GM12878 (cell line): ENCODE measurements around the gene ADGRG7. TPM values are rescaled to one million over a fixed set of nuclear protein-coding genes. Genes with fewer than 3 reads are reported as not detected.

Experiments used
- ATAC-seq: fragments of 200-7000 bp; cut with Tn5 transposase; 3 replicates; pipeline ENCODE4 v1.9.1; 2020; ENCODE audit warnings: mild to moderate bottlenecking, moderate library complexity
- BruUV-seq: library from RNA; stranded (reverse); fragments of 400-500 nt; replicated peaks from 2 replicates; lab custom pipeline; 2021; lab: Mats Ljungman, UMichigan
- CTCF ChIA-PET: fragments of 300-600 bp; sonication (Branson Sonifier 250); formaldehyde crosslinking; extraction: SDS; loops from one replicate; lab custom pipeline; 2021; ENCODE audit warnings: inconsistent platforms; lab: Yijun Ruan, JAX
- POLR2A ChIA-PET: fragments of 350-600 bp; formaldehyde crosslinking; extraction: SDS; loops from one replicate; lab custom pipeline; 2021; ENCODE audit warnings: inconsistent platforms; lab: Charles Lee
- RAD21 ChIA-PET: fragments of 300-600 bp; sonication (Branson Sonifier 250); formaldehyde crosslinking; loops from one replicate; lab custom pipeline; 2023; ENCODE audit warnings: antibody characterized with exemption; ENCODE audit not compliant: unreplicated experiment; lab: Charles Lee
- SMC1A ChIA-PET: fragments of 300-600 bp; sonication (Branson Sonifier 250); formaldehyde crosslinking; loops from one replicate; lab custom pipeline; 2023; ENCODE audit not compliant: unreplicated experiment, uncharacterized antibody; lab: Charles Lee
- DNase-seq: peaks from one replicate; pipeline ENCODE4 v3.0.0-alpha.2; 2011; ENCODE audit warnings: low read depth, low spot score
- FAIRE-seq: peaks from 3 replicates; lab custom pipeline; 2011; peaks lifted over from hg19 to GRCh38; lab: Jason Lieb, UNC
- H2AFZ ChIP-seq: 2 replicates; pipeline ENCODE4 v1.6.0; 2011; ENCODE audit warnings: low read depth, low read length, control low read depth; ENCODE audit not compliant: control insufficient read depth
- H3K27ac ChIP-seq: 2 replicates; pipeline ENCODE4 v1.5.1; 2011; ENCODE audit warnings: control low read depth; ENCODE audit not compliant: control insufficient read depth, insufficient read depth
- H3K27me3 ChIP-seq, 2 experiments: replicated peaks in 1 of 2; 2 replicates each; pipeline versions ENCODE4 v1.6.0 to v1.6.1; 2011; ENCODE audit warnings: low read length in 1 of 2; ENCODE audit not compliant: control insufficient read depth in 2 of 2, insufficient read depth in 2 of 2
- H3K36me3 ChIP-seq, 2 experiments: 2 replicates each; pipeline ENCODE4 v1.5.1; 2011; ENCODE audit warnings: low read length in 1 of 2; ENCODE audit not compliant: control insufficient read depth in 2 of 2, insufficient read depth in 2 of 2
- H3K4me1 ChIP-seq: 2 replicates; pipeline ENCODE4 v1.6.1; 2011; ENCODE audit warnings: mild to moderate bottlenecking, low read length, moderate library complexity, mixed read lengths; ENCODE audit not compliant: control insufficient read depth, insufficient read depth
- H3K4me2 ChIP-seq: 2 replicates; pipeline ENCODE4 v1.6.0; 2011; ENCODE audit warnings: control low read depth; ENCODE audit not compliant: control insufficient read depth, insufficient read depth
- H3K4me3 ChIP-seq: fragments of 200-600 bp; sonication (generic); 2 replicates; pipeline ENCODE4 v1.5.1; 2016
- H3K79me2 ChIP-seq: 2 replicates; pipeline ENCODE4 v1.6.0; 2011; ENCODE audit warnings: low read length; ENCODE audit not compliant: control insufficient read depth, insufficient read depth
- H3K9ac ChIP-seq: 2 replicates; pipeline ENCODE4 v1.8.0; 2011; ENCODE audit warnings: low read length, control low read depth, mixed read lengths; ENCODE audit not compliant: control insufficient read depth, insufficient read depth
- H3K9me3 ChIP-seq: replicated peaks from 3 replicates; pipeline ENCODE4 v1.5.1; 2011; ENCODE audit warnings: mild to moderate bottlenecking, low read length; ENCODE audit not compliant: control insufficient read depth, insufficient read depth
- H4K20me1 ChIP-seq: 2 replicates; pipeline ENCODE4 v1.6.0; 2011; ENCODE audit not compliant: control insufficient read depth, insufficient read depth
- BCL11A ChIP-seq: IDR thresholded peaks from 2 replicates; pipeline ENCODE4 v1.6.1; 2011; ENCODE audit warnings: low read depth, low read length
- CEBPB ChIP-seq, 2 experiments: fragments of 150-350 bp in 1 of 2; IDR thresholded peaks; 2 replicates each; pipeline ENCODE4 v1.6.1; 2012 to 2014; ENCODE audit warnings: low read depth in 2 of 2, low read length in 2 of 2, borderline replicate concordance in 1 of 2, inconsistent platforms in 1 of 2
- FOXK2 ChIP-seq: fragments of 450-650 bp; IDR thresholded peaks from 2 replicates; pipeline ENCODE4 v1.6.1; 2017; ENCODE audit warnings: mild to moderate bottlenecking, moderate library complexity
- MTA3 ChIP-seq: IDR thresholded peaks from 2 replicates; pipeline ENCODE4 v1.6.1; 2012; ENCODE audit warnings: low read length, inconsistent platforms, borderline replicate concordance
- MYC ChIP-seq: IDR thresholded peaks from 2 replicates; pipeline ENCODE4 v1.6.1; 2011; ENCODE audit warnings: mild to moderate bottlenecking, low read length, moderate library complexity, inconsistent platforms; ENCODE audit not compliant: insufficient read depth, insufficient replicate concordance, insufficient read length, severe bottlenecking
- NBN ChIP-seq: fragments of 450-650 bp; IDR thresholded peaks from 2 replicates; pipeline ENCODE4 v1.6.1; 2016
- PAX8 ChIP-seq: fragments of 450-650 bp; IDR thresholded peaks from 2 replicates; pipeline ENCODE4 v1.6.1; 2017; ENCODE audit warnings: mild to moderate bottlenecking, moderate library complexity
- POLR2AphosphoS2 ChIP-seq: IDR thresholded peaks from 2 replicates; pipeline ENCODE4 v1.6.1; 2011; ENCODE audit warnings: low read depth, mild to moderate bottlenecking, low read length, improper control_type of control experiment, moderate library complexity
- SIX5 ChIP-seq: IDR thresholded peaks from 2 replicates; pipeline ENCODE4 v1.6.1; 2011; ENCODE audit warnings: mild to moderate bottlenecking, low read depth, low read length, moderate library complexity; ENCODE audit not compliant: severe bottlenecking
- SMAD1 ChIP-seq: fragments of 450-650 bp; IDR thresholded peaks from 2 replicates; pipeline ENCODE4 v1.6.1; 2018; ENCODE audit warnings: mild to moderate bottlenecking, low read depth; ENCODE audit not compliant: partially characterized antibody
- STAT1 ChIP-seq: fragments of 450-650 bp; conservative IDR thresholded peaks from 2 replicates; pipeline ENCODE4 v1.6.1; 2014; ENCODE audit warnings: antibody characterized with exemption, mild to moderate bottlenecking
- WRNIP1 ChIP-seq: IDR thresholded peaks from 2 replicates; pipeline ENCODE4 v1.6.1; 2011; ENCODE audit warnings: low read depth, low read length, improper control_type of control experiment, borderline replicate concordance
- WGBS: methylation state at CpG from one replicate; pipeline ENCODE4 v1.1.6; 2016; ENCODE audit warnings: low lambda C conversion rate; ENCODE audit not compliant: insufficient replicate concordance, insufficient coverage; ENCODE audit errors: missing lambda C conversion rate; 5-methylcytosine and 5-hydroxymethylcytosine counted together
- in situ Hi-C: fragments of 300-500 bp; cut with MboI; formaldehyde crosslinking; loops from 9 replicates; pipeline ENCODE4 v1.14.3; 2018; ENCODE audit warnings: mixed read lengths
- intact Hi-C: fragments of 100-400 bp; cut with micrococcal nuclease; formaldehyde crosslinking; loops from one replicate; pipeline ENCODE4 v1.14.2; 2022; ENCODE audit not compliant: unreplicated experiment
- polyA plus RNA-seq, 11 experiments: library from polyadenylated mRNA; depleted of rRNA in 4 of 11; unstranded in 6 of 11; stranded (reverse) in 5 of 11; fragments of >200 nt; fragmentation: Nextera tagmentation in 4 of 11; fragmentation: Illumina TruSeq in 1 of 11; extraction: Ambion mirVana in 4 of 11; extraction: Trizol in 1 of 11; gene quantifications; 1 replicate in 1 of 11; 2 replicates in 10 of 11; pipeline versions ENCODE4 v1.2.1 to v1.2.3, GENCODE V29; 2011 to 2016; ENCODE audit warnings: inconsistent platforms in 2 of 11, missing spikeins in 2 of 11, low read depth in 1 of 11
- total RNA-seq, 4 experiments: library from RNA; depleted of rRNA in 3 of 4; stranded (reverse); fragments of >200 nt in 3 of 4; fragmentation: Illumina TruSeq in 1 of 4; extraction: Trizol in 1 of 4; gene quantifications; 2 replicates each; pipeline versions ENCODE4 v1.2.1 to v1.2.3, GENCODE V29; 2013 to 2021
- TF ChIP-seq, protein P1 (sequence below): IDR thresholded peaks from 2 replicates; pipeline ENCODE4 v1.6.1; 2011; ENCODE audit warnings: borderline replicate concordance, low read depth, mild to moderate bottlenecking, moderate library complexity, low read length; ENCODE audit not compliant: insufficient read depth, poor library complexity, severe bottlenecking
- TF ChIP-seq, protein P2 (sequence below): fragments of 450-650 bp; IDR thresholded peaks from 2 replicates; pipeline ENCODE4 v1.6.1; 2017; ENCODE audit warnings: mild to moderate bottlenecking, moderate library complexity
- TF ChIP-seq, protein P3 (sequence below): fragments of 450-650 bp; IDR thresholded peaks from 2 replicates; pipeline ENCODE4 v1.6.1; 2014; ENCODE audit warnings: mild to moderate bottlenecking

ADGRG7 gene
- total and polyA plus RNA-seq, 10 of the 15 experiments (the other 5 are each of a cell fraction or from before 2014, with no cell fraction given), result 0.02 to 0.21 (median 0.14) TPM; not detected in 7

DNA sequence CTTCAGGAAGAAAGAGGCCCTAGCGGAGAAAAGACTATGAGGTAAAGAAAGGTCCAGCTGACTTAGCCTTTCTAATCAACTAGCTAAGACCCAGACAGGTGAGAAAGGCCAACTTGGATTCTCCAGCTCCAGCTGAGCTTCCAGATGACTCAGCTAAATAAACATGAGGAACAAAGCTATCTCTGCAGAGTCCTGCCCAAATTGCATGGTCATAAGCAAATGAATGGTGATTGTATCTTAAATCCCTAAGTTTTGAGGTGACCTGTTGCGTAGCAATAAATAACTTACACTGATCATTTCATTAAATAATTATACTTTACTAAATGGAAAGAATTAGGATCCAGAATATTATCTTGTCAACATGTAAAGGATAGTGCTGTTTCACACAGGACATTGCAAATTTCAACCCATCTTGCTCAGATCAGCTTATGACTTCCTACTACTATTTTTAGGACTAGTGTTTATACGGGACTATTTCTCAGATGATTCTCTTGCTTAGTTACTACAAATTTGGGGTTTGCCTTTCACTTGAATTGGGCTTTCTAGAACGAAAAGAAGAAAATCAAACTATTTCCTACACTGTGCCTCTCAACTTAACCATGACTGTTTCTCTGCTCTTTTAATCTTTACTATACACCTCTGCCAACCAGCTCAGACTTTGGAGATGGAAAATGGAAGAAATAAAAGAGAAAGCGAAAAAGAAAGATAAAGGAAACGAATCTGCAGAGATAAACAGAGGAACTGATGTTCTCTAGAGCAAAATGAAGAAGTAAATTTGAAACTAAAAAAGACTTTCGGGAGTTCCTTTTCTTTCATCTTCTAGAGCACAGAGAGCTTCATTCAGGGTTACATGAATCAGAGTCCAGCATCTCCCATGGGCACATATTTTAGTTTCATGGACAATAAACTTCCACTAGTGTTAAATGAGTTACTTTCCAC is 6.6 kb upstream of the ADGRG7 start:
- Histone ChIP-seq H3K4me3 (peak overlapping the region; percentile 55), H3K27me3 (no peaks in the 10 kb centered on the region), H3K9ac (peak overlapping the region; percentile 49), H2AFZ (peak overlapping the region; percentile 80), H3K79me2 (no peaks in the 10 kb centered on the region), H3K9me3 (peaks cover 1% of the 10 kb centered on the region; the same call in 1 of the 3 replicates), H3K4me2 (peak overlapping the region; percentile 84), H3K36me3 (no peaks in the 10 kb centered on the region), H3K27ac (peak overlapping the region; percentile 54), H3K4me1 (peaks cover 11% of the 10 kb centered on the region), H4K20me1 (no peaks in the 10 kb centered on the region)
- ChIA-PET SMC1A (interaction anchor here (0.6 to 6.3 kb wide), 37 partner anchors 9 to 780 kb away, joined by 3 to 59 read pairs (median 4); partner anchors contain the start of gene TMEM45A), RAD21 (interaction anchor here (0.7 to 4.8 kb wide), 18 partner anchors 10 to 342 kb away, joined by 3 to 42 read pairs (median 7); partner anchors contain the start of gene TBC1D23), CTCF (interaction anchor here (0.7 to 6.0 kb wide), 25 partner anchors 9 to 348 kb away, joined by 3 to 40 read pairs (median 6); partner anchors contain the start of gene TFG), POLR2A (interaction anchor here (0.8 to 1.8 kb wide), 5 partner anchors 10 to 113 kb away, joined by 3 to 11 read pairs (median 3); partner anchors contain the start of gene TMEM45A)
- in situ Hi-C loops, result no loop called here
- peak; percentile 60 for ATAC-seq
- intact Hi-C loops, result loop anchor here (2.0 kb wide), 1 partner anchor 114 kb away; no protein-coding TSS in a partner anchor
- peak; percentile 35 for DNase-seq
- WGBS, result 27% methylated on average over 7 of the region's 7 CpGs
- FAIRE-seq, result peak; percentile 7
- BruUV-seq, result no TSS peak
- TF ChIP-seq, protein P1, sequence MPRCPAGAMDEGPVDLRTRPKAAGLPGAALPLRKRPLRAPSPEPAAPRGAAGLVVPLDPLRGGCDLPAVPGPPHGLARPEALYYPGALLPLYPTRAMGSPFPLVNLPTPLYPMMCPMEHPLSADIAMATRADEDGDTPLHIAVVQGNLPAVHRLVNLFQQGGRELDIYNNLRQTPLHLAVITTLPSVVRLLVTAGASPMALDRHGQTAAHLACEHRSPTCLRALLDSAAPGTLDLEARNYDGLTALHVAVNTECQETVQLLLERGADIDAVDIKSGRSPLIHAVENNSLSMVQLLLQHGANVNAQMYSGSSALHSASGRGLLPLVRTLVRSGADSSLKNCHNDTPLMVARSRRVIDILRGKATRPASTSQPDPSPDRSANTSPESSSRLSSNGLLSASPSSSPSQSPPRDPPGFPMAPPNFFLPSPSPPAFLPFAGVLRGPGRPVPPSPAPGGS, result no peak
- TF ChIP-seq, protein P2, sequence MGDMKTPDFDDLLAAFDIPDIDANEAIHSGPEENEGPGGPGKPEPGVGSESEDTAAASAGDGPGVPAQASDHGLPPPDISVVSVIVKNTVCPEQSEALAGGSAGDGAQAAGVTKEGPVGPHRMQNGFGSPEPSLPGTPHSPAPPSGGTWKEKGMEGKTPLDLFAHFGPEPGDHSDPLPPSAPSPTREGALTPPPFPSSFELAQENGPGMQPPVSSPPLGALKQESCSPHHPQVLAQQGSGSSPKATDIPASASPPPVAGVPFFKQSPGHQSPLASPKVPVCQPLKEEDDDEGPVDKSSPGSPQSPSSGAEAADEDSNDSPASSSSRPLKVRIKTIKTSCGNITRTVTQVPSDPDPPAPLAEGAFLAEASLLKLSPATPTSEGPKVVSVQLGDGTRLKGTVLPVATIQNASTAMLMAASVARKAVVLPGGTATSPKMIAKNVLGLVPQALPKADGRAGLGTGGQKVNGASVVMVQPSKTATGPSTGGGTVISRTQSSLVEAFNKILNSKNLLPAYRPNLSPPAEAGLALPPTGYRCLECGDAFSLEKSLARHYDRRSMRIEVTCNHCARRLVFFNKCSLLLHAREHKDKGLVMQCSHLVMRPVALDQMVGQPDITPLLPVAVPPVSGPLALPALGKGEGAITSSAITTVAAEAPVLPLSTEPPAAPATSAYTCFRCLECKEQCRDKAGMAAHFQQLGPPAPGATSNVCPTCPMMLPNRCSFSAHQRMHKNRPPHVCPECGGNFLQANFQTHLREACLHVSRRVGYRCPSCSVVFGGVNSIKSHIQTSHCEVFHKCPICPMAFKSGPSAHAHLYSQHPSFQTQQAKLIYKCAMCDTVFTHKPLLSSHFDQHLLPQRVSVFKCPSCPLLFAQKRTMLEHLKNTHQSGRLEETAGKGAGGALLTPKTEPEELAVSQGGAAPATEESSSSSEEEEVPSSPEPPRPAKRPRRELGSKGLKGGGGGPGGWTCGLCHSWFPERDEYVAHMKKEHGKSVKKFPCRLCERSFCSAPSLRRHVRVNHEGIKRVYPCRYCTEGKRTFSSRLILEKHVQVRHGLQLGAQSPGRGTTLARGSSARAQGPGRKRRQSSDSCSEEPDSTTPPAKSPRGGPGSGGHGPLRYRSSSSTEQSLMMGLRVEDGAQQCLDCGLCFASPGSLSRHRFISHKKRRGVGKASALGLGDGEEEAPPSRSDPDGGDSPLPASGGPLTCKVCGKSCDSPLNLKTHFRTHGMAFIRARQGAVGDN, result no peak; the same call in 1 of the 2 replicates
- TF ChIP-seq SIX5, result no peak
- no peak for TF ChIP-seq MTA3
- TF ChIP-seq POLR2AphosphoS2, result no peak
- TF ChIP-seq NBN, result no peak; the same call in 1 of the 2 replicates
- TF ChIP-seq MYC, result no peak
- TF ChIP-seq PAX8, result no peak
- no peak for TF ChIP-seq BCL11A
- TF ChIP-seq, protein P3, sequence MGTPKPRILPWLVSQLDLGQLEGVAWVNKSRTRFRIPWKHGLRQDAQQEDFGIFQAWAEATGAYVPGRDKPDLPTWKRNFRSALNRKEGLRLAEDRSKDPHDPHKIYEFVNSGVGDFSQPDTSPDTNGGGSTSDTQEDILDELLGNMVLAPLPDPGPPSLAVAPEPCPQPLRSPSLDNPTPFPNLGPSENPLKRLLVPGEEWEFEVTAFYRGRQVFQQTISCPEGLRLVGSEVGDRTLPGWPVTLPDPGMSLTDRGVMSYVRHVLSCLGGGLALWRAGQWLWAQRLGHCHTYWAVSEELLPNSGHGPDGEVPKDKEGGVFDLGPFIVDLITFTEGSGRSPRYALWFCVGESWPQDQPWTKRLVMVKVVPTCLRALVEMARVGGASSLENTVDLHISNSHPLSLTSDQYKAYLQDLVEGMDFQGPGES, result no peak
- TF ChIP-seq SMAD1, result no peak
- TF ChIP-seq WRNIP1, result no peak
- no peak for TF ChIP-seq CEBPB (IDR thresholded peaks at IDR 0.05; ENCODE audit: borderline replicate concordance in 1 of 2, low read depth in 2 of 2, low read length in 2 of 2)
- no peak for TF ChIP-seq STAT1
- no peak for TF ChIP-seq FOXK2
